HepG2 (cell line): Measurements from ENCODE around the gene AP3B2. TPM values are rescaled to one million over a fixed set of nuclear protein-coding genes. Genes with fewer than 3 reads are reported as not detected.

Source experiments
- ATAC-seq: fragments of 200-7000 bp; cut with Tn5 transposase; 3 replicates; pipeline ENCODE4 v1.9.1; 2020; ENCODE audit warnings: mild to moderate bottlenecking, moderate library complexity
- BruUV-seq: library from RNA; stranded (reverse); fragments of 400-500 nt; replicated peaks from 2 replicates; lab custom pipeline; 2021; lab: Mats Ljungman, UMichigan
- CTCF ChIA-PET: fragments of 300-600 bp; formaldehyde crosslinking; extraction: SDS; loops from one replicate; lab custom pipeline; 2021; ENCODE audit warnings: low total read pairs, inconsistent platforms, low intra/inter-chr PET ratio; lab: Yijun Ruan, JAX
- POLR2A ChIA-PET: fragments of 350-600 bp; sonication (Branson Sonifier 250); formaldehyde crosslinking; loops from one replicate; lab custom pipeline; 2020; ENCODE audit warnings: antibody characterized with exemption, inconsistent platforms; lab: Yijun Ruan, JAX
- DNase-seq: peaks from one replicate; pipeline ENCODE4 v3.0.0-alpha.2; 2015; ENCODE audit warnings: low spot score
- FAIRE-seq: peaks from 3 replicates; lab custom pipeline; 2011; peaks lifted over from hg19 to GRCh38; lab: Jason Lieb, UNC
- H2AFZ ChIP-seq: one replicate; pipeline ENCODE4 v1.6.1; 2011; ENCODE audit warnings: low read length, inconsistent platforms
- H3K27ac ChIP-seq: fragments of 300-600 bp; 3 replicates; pipeline ENCODE4 v1.8.0; 2011; ENCODE audit warnings: mixed run types, mild to moderate bottlenecking, mixed read lengths, low read length, inconsistent platforms; ENCODE audit not compliant: insufficient read depth; ENCODE audit errors: extremely low read length
- H3K27me3 ChIP-seq, 2 experiments: fragments of 200-600 bp in 1 of 2; 2 replicates in 1 of 2; 3 replicates in 1 of 2; pipeline versions ENCODE4 v1.6.0 to v1.8.0; 2011; ENCODE audit warnings: low read length in 2 of 2, mild to moderate bottlenecking in 2 of 2, moderate library complexity in 2 of 2, inconsistent platforms in 1 of 2; ENCODE audit not compliant: insufficient read depth in 2 of 2, control insufficient read depth in 1 of 2
- H3K36me3 ChIP-seq, 2 experiments: fragments of 200-600 bp in 1 of 2; replicated peaks in 1 of 2; 2 replicates in 1 of 2; 3 replicates in 1 of 2; pipeline versions ENCODE4 v1.5.1 to v1.8.0; 2011; ENCODE audit warnings: low read length in 2 of 2, inconsistent platforms in 1 of 2; ENCODE audit not compliant: insufficient read depth in 2 of 2, control insufficient read depth in 1 of 2
- H3K4me1 ChIP-seq: 2 replicates; pipeline ENCODE4 v1.5.1; 2012; ENCODE audit warnings: low read length, inconsistent platforms; ENCODE audit not compliant: insufficient read depth
- H3K4me2 ChIP-seq: 2 replicates; pipeline ENCODE4 v1.6.0; 2011; ENCODE audit warnings: low read depth, low read length, inconsistent platforms
- H3K4me3 ChIP-seq, 3 experiments: fragments of 200-600 bp in 1 of 3; sonication (generic), shearing (Covaris generic) in 1 of 3; replicated peaks in 1 of 3; 2 replicates each; pipeline ENCODE4 v1.5.1; 2011 to 2016; ENCODE audit warnings: low read length in 3 of 3, inconsistent platforms in 2 of 3, low read depth in 2 of 3, mild to moderate bottlenecking in 2 of 3, control low read depth in 1 of 3, mixed read lengths in 1 of 3; ENCODE audit not compliant: insufficient read depth in 1 of 3
- H3K79me2 ChIP-seq: one replicate; pipeline ENCODE4 v1.6.1; 2011; ENCODE audit warnings: low read length, inconsistent platforms; ENCODE audit not compliant: insufficient read depth
- H3K9ac ChIP-seq: 2 replicates; pipeline ENCODE4 v1.6.0; 2011; ENCODE audit warnings: mild to moderate bottlenecking, low read depth, low read length, inconsistent platforms; ENCODE audit not compliant: insufficient read depth
- H3K9me3 ChIP-seq: 2 replicates; pipeline ENCODE4 v1.5.1; 2012; ENCODE audit warnings: mild to moderate bottlenecking, low read length
- H4K20me1 ChIP-seq: 2 replicates; pipeline ENCODE4 v1.6.0; 2011; ENCODE audit warnings: inconsistent platforms, mild to moderate bottlenecking, low read length, moderate library complexity; ENCODE audit not compliant: insufficient read depth
- BRCA1 ChIP-seq: sonication (generic); formaldehyde crosslinking; IDR thresholded peaks from 2 replicates; pipeline ENCODE4 v1.4.0; 2020; ENCODE audit warnings: missing genetic modification reagents
- FOXK1 ChIP-seq: sonication (generic); formaldehyde crosslinking; IDR thresholded peaks from 2 replicates; pipeline ENCODE4 v1.4.0; 2020; ENCODE audit warnings: low read depth, missing genetic modification reagents, borderline replicate concordance
- HOXA7 ChIP-seq: sonication (generic); formaldehyde crosslinking; IDR thresholded peaks from 2 replicates; pipeline ENCODE4 v1.8.1; 2022; ENCODE audit warnings: mild to moderate bottlenecking, missing genetic modification reagents, moderate library complexity
- ISX ChIP-seq: sonication (generic); formaldehyde crosslinking; conservative IDR thresholded peaks from 2 replicates; pipeline ENCODE4 v1.5.0; 2020; ENCODE audit warnings: missing genetic modification reagents
- MAFF ChIP-seq: IDR thresholded peaks from 2 replicates; pipeline ENCODE4 v1.6.1; 2011; ENCODE audit warnings: low read depth, low read length, improper control_type of control experiment
- MAFK ChIP-seq, 2 experiments: IDR thresholded peaks in 1 of 2; conservative IDR thresholded peaks in 1 of 2; 2 replicates each; pipeline ENCODE4 v1.6.1; 2011; ENCODE audit warnings: improper control_type of control experiment in 2 of 2, low read length in 2 of 2
- MZF1 ChIP-seq: sonication (generic); formaldehyde crosslinking; IDR thresholded peaks from 2 replicates; pipeline ENCODE4 v1.8.1; 2023; ENCODE audit warnings: mild to moderate bottlenecking, missing genetic modification reagents, borderline replicate concordance
- RAD21 ChIP-seq: fragments of 450-650 bp; formaldehyde crosslinking; IDR thresholded peaks from 2 replicates; pipeline ENCODE4 v1.5.0; 2020; ENCODE audit warnings: mild to moderate bottlenecking
- SRSF4 ChIP-seq: fragments of 200-400 bp; formaldehyde crosslinking; IDR thresholded peaks from one replicate; pipeline ENCODE4 v1.6.1; 2018; ENCODE audit warnings: mild to moderate bottlenecking, low read depth, low read length, moderate library complexity; ENCODE audit not compliant: poor library complexity, severe bottlenecking
- TBX2 ChIP-seq: sonication (generic); formaldehyde crosslinking; IDR thresholded peaks from 2 replicates; pipeline ENCODE4 v1.5.0; 2020; ENCODE audit warnings: missing genetic modification reagents, mild to moderate bottlenecking, borderline replicate concordance
- TFE3 ChIP-seq: IDR thresholded peaks from 2 replicates; pipeline ENCODE4 v1.6.1; 2016
- ZNF317 ChIP-seq: sonication (generic); formaldehyde crosslinking; IDR thresholded peaks from 2 replicates; pipeline ENCODE4 v1.5.0; 2020; ENCODE audit warnings: mild to moderate bottlenecking, missing genetic modification reagents
- ZNF484 ChIP-seq: sonication (generic); formaldehyde crosslinking; IDR thresholded peaks from 2 replicates; pipeline ENCODE4 v1.5.1; 2020; ENCODE audit warnings: mild to moderate bottlenecking, low read depth, missing genetic modification reagents, borderline replicate concordance
- ZNF850 ChIP-seq: sonication (generic); formaldehyde crosslinking; conservative IDR thresholded peaks from 2 replicates; pipeline ENCODE4 v1.9.0; 2021; ENCODE audit warnings: mild to moderate bottlenecking, missing genetic modification reagents
- WGBS: methylation state at CpG from one replicate; pipeline ENCODE4 v1.1.6; 2017; ENCODE audit warnings: low lambda C conversion rate; 5-methylcytosine and 5-hydroxymethylcytosine counted together
- in situ Hi-C: cut with HindIII; loops from 2 replicates; pipeline ENCODE4 v1.10.0; 2017; ENCODE audit warnings: low pct_unique_long_range_greater_than_20kb; ENCODE audit not compliant: extremely low pct_ligation_motif_present
- intact Hi-C: fragments of 100-400 bp; cut with micrococcal nuclease; formaldehyde crosslinking; loops from one replicate; pipeline ENCODE4 v1.10.0; 2022; ENCODE audit not compliant: unreplicated experiment
- polyA plus RNA-seq, 8 experiments: library from polyadenylated mRNA; depleted of rRNA in 3 of 8; stranded (reverse) in 7 of 8; unstranded in 1 of 8; fragments of >200 nt; fragmentation: Illumina TruSeq in 4 of 8; extraction: Trizol in 4 of 8; gene quantifications; 2 replicates each; pipeline versions ENCODE4 v1.2.1 to v1.2.3, GENCODE V29; 2011 to 2016; ENCODE audit warnings: low read depth in 4 of 8, missing spikeins in 1 of 8, mixed read lengths in 1 of 8; ENCODE audit not compliant: insufficient read depth in 1 of 8
- total RNA-seq, 5 experiments: library from RNA; depleted of rRNA; stranded (reverse); fragments of >200 nt; fragmentation: Illumina TruSeq; extraction: Trizol; gene quantifications; 2 replicates each; pipeline ENCODE4 v1.2.3, GENCODE V29; 2016; ENCODE audit warnings: low read depth in 1 of 5

The AP3B2 gene
- total and polyA plus RNA-seq, 2 of the 13 experiments (the other 11 are each of a cell fraction or from before 2014, with no cell fraction given): not detected

- FAIRE-seq: no peak
- H3K9me3 ChIP-seq: no peaks in the 10 kb centered on the region
- no peak overlapping the region for H2AFZ ChIP-seq
- no peaks in the 10 kb centered on the region for H4K20me1 ChIP-seq
- DNase-seq: no peak
- H3K4me1 ChIP-seq: no peaks in the 10 kb centered on the region
- no peak overlapping the region for H3K4me3 ChIP-seq
- no TSS peak for BruUV-seq
- 13% methylated on average over 4 of the region's 4 CpGs for WGBS
- no peak overlapping the region for H3K4me2 ChIP-seq
- in situ Hi-C loops: no loop called here
- no peaks in the 10 kb centered on the region for H3K36me3 ChIP-seq
- H3K27ac ChIP-seq: no peak overlapping the region
- H3K27me3 ChIP-seq: peaks cover 0 to 2% of the 10 kb centered on the region in 2 experiments; a peak in 1 of 5 replicates
- POLR2A ChIA-PET: no interaction called here
- CTCF ChIA-PET: no interaction called here
- TF ChIP-seq MAFF (peak; percentile 54; the same call in 1 of the 2 replicates), MAFK (conservative IDR thresholded peaks at IDR 0.05 in 1 of 2, IDR thresholded peaks at IDR 0.05 in 1 of 2; ENCODE audit: low read length in 2 of 2) (peak; percentile 20 to 73; a peak in 2 of 4 replicates), MZF1 (no peak)
- no peaks in the 10 kb centered on the region for H3K79me2 ChIP-seq
- ATAC-seq: no peak
- intact Hi-C loops: no loop called here
- no peak overlapping the region for H3K9ac ChIP-seq
Measured at GRCh38 chr15:82670699-82671098, 39.0 kb downstream of the AP3B2 start.

- Histone ChIP-seq H2AFZ (no peak overlapping the region), H3K4me1 (no peaks in the 10 kb centered on the region), H3K9me3 (no peaks in the 10 kb centered on the region), H3K79me2 (no peaks in the 10 kb centered on the region), H3K9ac (no peak overlapping the region), H4K20me1 (no peaks in the 10 kb centered on the region), H3K27ac (no peak overlapping the region), H3K4me3 (no peak overlapping the region), H3K36me3 (no peaks in the 10 kb centered on the region), H3K27me3 (0 out of 5 replicates have a peak, but pooled peaks cover 0 to 5% of the 10 kb centered on the region in 2 experiments), H3K4me2 (no peak overlapping the region)
- in situ Hi-C loops: no loop called here
- intact Hi-C loops: no loop called here
- DNase-seq (no peak), FAIRE-seq (no peak), ATAC-seq (no peak)
- BruUV-seq: no TSS peak
- CTCF ChIA-PET: no interaction called here
- 67% methylated on average over 3 of the region's 10 CpGs for WGBS
- POLR2A ChIA-PET: no interaction called here
- no peak for TF ChIP-seq ZNF317 (CRISPR knock-in tag)
- no peak for TF ChIP-seq HOXA7 (CRISPR knock-in tag)
- TF ChIP-seq ZNF484 (CRISPR knock-in tag): no peak
- no peak for TF ChIP-seq TFE3 (CRISPR knock-in tag)
- no peak for TF ChIP-seq FOXK1
- no peak for TF ChIP-seq SRSF4
- no peak for TF ChIP-seq RAD21 (CRISPR knock-in tag)
- TF ChIP-seq MAFF: no peak
- no peak for TF ChIP-seq TBX2 (CRISPR knock-in tag)
- TF ChIP-seq BRCA1: no peak
- no peak for TF ChIP-seq ISX (CRISPR knock-in tag)
- TF ChIP-seq ZNF850: no peak
Measured at GRCh38 chr15:82666606-82667005, 43.1 kb downstream of the AP3B2 start.
